ENCODE results near the gene ZBTB40. TPM values are rescaled to one million over a fixed set of nuclear protein-coding genes. Genes with fewer than 3 reads are reported as not detected.

The ZBTB40 gene
- total RNA-seq, 4 donors from 2014 or later, result 13.8 to 21.1 (median 18.4) TPM

GRCh38 chr1:22556391-22557104 lies 104.9 kb downstream of the ZBTB40 start:
- 43% methylated on average over 13 of the region's 13 CpGs for WGBS
- TF ChIP-seq, protein P1, sequence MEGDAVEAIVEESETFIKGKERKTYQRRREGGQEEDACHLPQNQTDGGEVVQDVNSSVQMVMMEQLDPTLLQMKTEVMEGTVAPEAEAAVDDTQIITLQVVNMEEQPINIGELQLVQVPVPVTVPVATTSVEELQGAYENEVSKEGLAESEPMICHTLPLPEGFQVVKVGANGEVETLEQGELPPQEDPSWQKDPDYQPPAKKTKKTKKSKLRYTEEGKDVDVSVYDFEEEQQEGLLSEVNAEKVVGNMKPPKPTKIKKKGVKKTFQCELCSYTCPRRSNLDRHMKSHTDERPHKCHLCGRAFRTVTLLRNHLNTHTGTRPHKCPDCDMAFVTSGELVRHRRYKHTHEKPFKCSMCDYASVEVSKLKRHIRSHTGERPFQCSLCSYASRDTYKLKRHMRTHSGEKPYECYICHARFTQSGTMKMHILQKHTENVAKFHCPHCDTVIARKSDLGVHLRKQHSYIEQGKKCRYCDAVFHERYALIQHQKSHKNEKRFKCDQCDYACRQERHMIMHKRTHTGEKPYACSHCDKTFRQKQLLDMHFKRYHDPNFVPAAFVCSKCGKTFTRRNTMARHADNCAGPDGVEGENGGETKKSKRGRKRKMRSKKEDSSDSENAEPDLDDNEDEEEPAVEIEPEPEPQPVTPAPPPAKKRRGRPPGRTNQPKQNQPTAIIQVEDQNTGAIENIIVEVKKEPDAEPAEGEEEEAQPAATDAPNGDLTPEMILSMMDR (IDR thresholded peaks at IDR 0.05), result no peak
- no peak for TF ChIP-seq POLR2A (IDR thresholded peaks at IDR 0.05; ENCODE audit: low read depth)
- no peak for TF ChIP-seq EP300 (IDR thresholded peaks at IDR 0.05)
- no peak for TF ChIP-seq POLR2AphosphoS5 (IDR thresholded peaks at IDR 0.05)
- Histone ChIP-seq H3K36me3 (no peaks in the 10 kb centered on the region), H3K27me3 (peaks cover 0 to 98% (median 3%) of the 10 kb centered on the region in 4 donors), H3K4me3 (no peak overlapping the region), H3K27ac (replicated peaks in 1 of 4) (no peak overlapping the region), H3K9me3 (no peaks in the 10 kb centered on the region), H3K4me1 (no peaks in the 10 kb centered on the region)
- intact Hi-C loops (cut with DNase I), result no loop called here
- no peak for DNase-seq (ENCODE audit: extremely low spot score)

- DNase-seq (ENCODE audit: extremely low spot score), result no peak
- Histone ChIP-seq H3K27ac (replicated peaks in 1 of 4) (no peak overlapping the region), H3K4me3 (no peak overlapping the region), H3K4me1 (no peaks in the 10 kb centered on the region), H3K9me3 (no peaks in the 10 kb centered on the region), H3K36me3 (no peaks in the 10 kb centered on the region), H3K27me3 (peaks cover 0 to 98% (median 5%) of the 10 kb centered on the region in 4 donors)
- TF ChIP-seq, protein P1 (IDR thresholded peaks at IDR 0.05), result no peak
- TF ChIP-seq POLR2A (IDR thresholded peaks at IDR 0.05; ENCODE audit: low read depth), result no peak
- intact Hi-C loops (cut with DNase I), result no loop called here
- WGBS, result 38% methylated on average over 5 of the region's 5 CpGs
These were observed 105.8 kb downstream of the ZBTB40 start for GRCh38 chr1:22557341-22557950.

DNA sequence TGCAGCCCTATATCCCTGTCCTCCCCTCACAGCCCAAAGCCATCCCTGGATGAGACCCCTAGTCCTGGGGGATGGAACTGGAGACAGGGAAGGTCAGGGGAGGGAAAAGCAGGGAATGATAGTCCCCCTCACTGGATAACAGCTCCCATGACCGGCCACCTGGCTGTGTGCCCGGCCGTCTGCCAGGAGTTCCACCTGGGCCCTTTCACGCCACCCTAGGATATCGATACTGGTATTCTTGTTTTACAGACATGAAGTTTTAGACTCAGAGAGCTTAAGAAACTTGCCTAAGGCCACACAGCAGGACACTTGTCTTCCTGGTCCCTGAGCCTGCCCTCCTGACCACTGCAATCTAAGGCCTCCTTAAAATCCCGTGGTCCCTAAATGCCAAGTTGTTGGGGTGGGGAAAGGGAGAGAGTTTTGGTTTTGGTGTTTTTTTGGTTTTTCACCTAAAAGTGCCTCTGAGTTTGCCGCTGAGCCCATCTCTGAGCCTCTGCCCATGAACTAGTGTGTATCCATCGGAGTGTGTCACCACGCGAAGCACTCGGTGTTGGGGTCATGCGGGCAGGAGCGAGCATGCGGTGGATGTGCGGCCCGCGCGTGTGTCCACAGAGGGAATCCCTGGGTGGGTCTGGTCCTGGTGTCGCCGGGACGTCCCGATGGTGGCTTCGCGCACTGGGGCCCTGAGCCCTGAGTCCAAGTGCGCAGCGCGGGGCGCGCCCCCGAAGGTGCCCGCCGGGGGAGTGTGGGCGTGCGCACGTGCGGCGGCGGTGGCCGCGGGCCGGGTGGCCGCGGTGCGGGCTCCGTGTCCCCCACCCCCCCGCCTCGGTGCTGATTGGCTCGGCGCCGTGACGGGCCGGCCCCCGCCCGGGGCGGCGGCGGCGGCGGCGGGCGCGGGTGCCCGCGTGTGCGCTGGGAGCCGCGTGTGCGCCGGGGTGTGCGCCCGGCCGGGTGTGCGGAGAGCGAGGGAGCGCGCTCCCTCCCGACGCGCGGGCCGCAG lies 111.2 kb downstream of the ZBTB40 start, which contains the start of gene EPHA8:
EPHA8 (plus strand) TSS at position 906 of the 1,000 bp plus-strand sequence. CDS start 147 bp downstream, outside the sequence.
- H3K4me3 ChIP-seq, result peak within 1 kb of the TSS in 2 of 4 donors; percentile 29 to 35
- H3K9me3 ChIP-seq, result no peaks in the 10 kb centered on the region
- no peak within 1 kb of the TSS for H3K27ac ChIP-seq (replicated peaks in 1 of 4)
- H3K27me3 ChIP-seq, result peaks cover 0 to 95% (median 16%) of the 10 kb centered on the region in 4 donors
- H3K36me3 ChIP-seq, result no peaks in the 10 kb centered on the region
- no peak for DNase-seq (ENCODE audit: extremely low spot score)
- TF ChIP-seq POLR2AphosphoS5 (IDR thresholded peaks at IDR 0.05) (no peak), POLR2A (IDR thresholded peaks at IDR 0.05; ENCODE audit: low read depth) (no peak), EP300 (IDR thresholded peaks at IDR 0.05) (no peak)
- TF ChIP-seq, protein P1 (IDR thresholded peaks at IDR 0.05), result no peak
- intact Hi-C loops (cut with DNase I), result no loop called here
- peaks cover 0 to 13% (median 6%) of the 10 kb centered on the region in 4 donors for H3K4me1 ChIP-seq
- 34% methylated on average over 18 of the region's 81 CpGs for WGBS

GRCh38 chr1:22563671-22564602 lies 112.3 kb downstream of the ZBTB40 start:
- Histone ChIP-seq H3K4me3 (peak overlapping the region in 1 of 4 donors; percentile 35), H3K4me1 (peaks cover 0 to 13% (median 6%) of the 10 kb centered on the region in 4 donors), H3K36me3 (no peaks in the 10 kb centered on the region), H3K9me3 (no peaks in the 10 kb centered on the region), H3K27me3 (peaks cover 0 to 94% (median 16%) of the 10 kb centered on the region in 4 donors), H3K27ac (replicated peaks in 1 of 4) (no peak overlapping the region)
- TF ChIP-seq, protein P1 (IDR thresholded peaks at IDR 0.05), result no peak
- TF ChIP-seq EP300 (IDR thresholded peaks at IDR 0.05) (no peak), POLR2AphosphoS5 (IDR thresholded peaks at IDR 0.05) (no peak), POLR2A (IDR thresholded peaks at IDR 0.05; ENCODE audit: low read depth) (no peak)
- WGBS, result 13% methylated on average over 25 of the region's 57 CpGs
- no peak for DNase-seq (ENCODE audit: extremely low spot score)
- intact Hi-C loops (cut with DNase I), result no loop called here

Data from esophagus muscularis mucosa (tissue), 4 donors.